Activated B cell treated with CpG ODN at 0.5 μM for 24 hours (primary cell): ENCODE data around the gene FRMPD1. TPM values are rescaled to one million over a fixed set of nuclear protein-coding genes. Genes with fewer than 3 reads are reported as not detected.

ENCODE experiments used
- ATAC-seq: fragments of 200-7000 bp; cut with Tn5 transposase; one replicate; pipeline ENCODE4 v1.10.0; 2021; ENCODE audit warnings: low read depth, mild to moderate bottlenecking, moderate library complexity
- CTCF ChIA-PET: fragments of 350-600 bp; sonication (Branson Sonifier 250); formaldehyde crosslinking; loops from one replicate; lab custom pipeline; 2021; ENCODE audit warnings: antibody characterized with exemption; lab: Charles Lee
- POLR2A ChIA-PET: fragments of 350-600 bp; sonication (Branson Sonifier 250); formaldehyde crosslinking; loops from one replicate; lab custom pipeline; 2021; ENCODE audit warnings: antibody characterized with exemption; lab: Charles Lee
- DNase-seq: peaks from one replicate; pipeline ENCODE4 v3.0.0; 2022
- H3K27ac Mint-ChIP-seq: one replicate; pipeline ENCODE4 v1.8.0; 2020; ENCODE audit warnings: mixed read lengths
- H3K27me3 Mint-ChIP-seq: one replicate; pipeline ENCODE4 v1.8.0; 2021; ENCODE audit warnings: mixed read lengths
- H3K36me3 Mint-ChIP-seq: one replicate; pipeline ENCODE4 v1.8.0; 2021; ENCODE audit warnings: low read depth, mixed read lengths
- H3K4me1 Mint-ChIP-seq: one replicate; pipeline ENCODE4 v1.8.0; 2021; ENCODE audit warnings: mixed read lengths
- H3K4me3 Mint-ChIP-seq: one replicate; pipeline ENCODE4 v1.8.0; 2020; ENCODE audit warnings: mild to moderate bottlenecking, mixed read lengths
- H3K9me3 Mint-ChIP-seq: one replicate; pipeline ENCODE4 v1.8.0; 2020; ENCODE audit warnings: mixed read lengths
- intact Hi-C: fragments of 100-400 bp; cut with micrococcal nuclease; formaldehyde crosslinking; loops from one replicate; pipeline ENCODE4 v1.15.1; 2024
- total RNA-seq: library from RNA; stranded (reverse); gene quantifications from 2 replicates; pipeline ENCODE4 v1.2.3, GENCODE V29; 2022
- TF ChIP-seq, protein P1 (sequence below): fragments of 200-600 bp; IDR thresholded peaks from one replicate; pipeline ENCODE4 v1.8.0; 2022; ENCODE audit warnings: antibody characterized with exemption, mild to moderate bottlenecking

Gene FRMPD1
- total RNA-seq, 1 donor from 2014 or later, result 0.07 TPM

DNA sequence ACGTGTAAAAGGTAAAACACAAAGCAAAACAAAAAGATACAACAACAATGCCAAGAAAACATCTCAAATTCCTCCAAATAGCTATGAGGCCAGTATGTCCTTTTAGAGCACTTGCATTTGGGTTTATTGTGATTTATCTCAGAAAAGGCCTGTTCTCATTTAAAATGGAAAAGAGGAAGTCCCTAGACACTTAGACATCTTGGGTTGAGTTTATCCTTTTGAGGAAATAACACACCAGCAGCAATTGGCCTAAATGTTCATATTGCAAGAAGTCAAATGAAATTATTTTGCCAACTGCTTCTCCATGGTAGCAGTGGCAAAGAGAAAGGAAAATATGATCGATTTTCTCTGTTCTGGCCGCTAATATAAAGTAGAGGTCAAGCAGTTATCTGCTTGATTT lies 59.3 kb downstream of the FRMPD1 start:
- ChIA-PET CTCF (no interaction called here), POLR2A (no interaction called here)
- H3K4me1 Mint-ChIP-seq, result no peaks in the 10 kb centered on the region
- peaks cover 13% of the 10 kb centered on the region for H3K27me3 Mint-ChIP-seq
- no peaks in the 10 kb centered on the region for H3K9me3 Mint-ChIP-seq
- no peak overlapping the region for H3K4me3 Mint-ChIP-seq
- ATAC-seq, result no peak
- TF ChIP-seq, protein P1, sequence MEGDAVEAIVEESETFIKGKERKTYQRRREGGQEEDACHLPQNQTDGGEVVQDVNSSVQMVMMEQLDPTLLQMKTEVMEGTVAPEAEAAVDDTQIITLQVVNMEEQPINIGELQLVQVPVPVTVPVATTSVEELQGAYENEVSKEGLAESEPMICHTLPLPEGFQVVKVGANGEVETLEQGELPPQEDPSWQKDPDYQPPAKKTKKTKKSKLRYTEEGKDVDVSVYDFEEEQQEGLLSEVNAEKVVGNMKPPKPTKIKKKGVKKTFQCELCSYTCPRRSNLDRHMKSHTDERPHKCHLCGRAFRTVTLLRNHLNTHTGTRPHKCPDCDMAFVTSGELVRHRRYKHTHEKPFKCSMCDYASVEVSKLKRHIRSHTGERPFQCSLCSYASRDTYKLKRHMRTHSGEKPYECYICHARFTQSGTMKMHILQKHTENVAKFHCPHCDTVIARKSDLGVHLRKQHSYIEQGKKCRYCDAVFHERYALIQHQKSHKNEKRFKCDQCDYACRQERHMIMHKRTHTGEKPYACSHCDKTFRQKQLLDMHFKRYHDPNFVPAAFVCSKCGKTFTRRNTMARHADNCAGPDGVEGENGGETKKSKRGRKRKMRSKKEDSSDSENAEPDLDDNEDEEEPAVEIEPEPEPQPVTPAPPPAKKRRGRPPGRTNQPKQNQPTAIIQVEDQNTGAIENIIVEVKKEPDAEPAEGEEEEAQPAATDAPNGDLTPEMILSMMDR, result no peak
- no peak for DNase-seq
- H3K36me3 Mint-ChIP-seq, result no peaks in the 10 kb centered on the region
- intact Hi-C loops, result no loop called here
- no peak overlapping the region for H3K27ac Mint-ChIP-seq

DNA sequence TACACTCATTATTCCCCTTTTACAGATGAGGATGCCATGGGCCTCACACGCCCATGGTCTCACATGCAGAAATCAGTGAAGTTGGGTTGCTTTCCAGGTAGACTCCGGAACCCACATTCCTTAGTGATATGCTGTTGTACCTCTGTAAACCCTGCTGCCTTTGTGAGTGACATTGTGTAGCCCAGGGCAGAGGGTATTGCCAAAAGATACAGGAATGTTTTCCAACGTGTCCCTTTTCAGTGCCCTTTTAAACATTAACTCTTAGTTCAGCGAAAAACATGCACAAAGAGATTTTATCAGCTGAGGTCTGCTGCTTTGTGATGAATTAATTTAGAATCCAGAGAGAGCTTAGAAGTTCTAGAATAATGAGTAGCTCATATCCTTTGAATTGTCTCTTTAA lies 64.5 kb downstream of the FRMPD1 start:
- Mint-ChIP-seq H3K4me1 (no peaks in the 10 kb centered on the region), H3K9me3 (no peaks in the 10 kb centered on the region), H3K4me3 (no peak overlapping the region), H3K27me3 (peaks cover 2% of the 10 kb centered on the region), H3K36me3 (no peaks in the 10 kb centered on the region), H3K27ac (no peak overlapping the region)
- ATAC-seq (no peak), DNase-seq (no peak)
- TF ChIP-seq, protein P1, result no peak
- POLR2A ChIA-PET, result no interaction called here
- intact Hi-C loops, result no loop called here
- CTCF ChIA-PET, result no interaction called here

- TF ChIP-seq, protein P1, result no peak
- Mint-ChIP-seq H3K9me3 (no peaks in the 10 kb centered on the region), H3K4me3 (no peak overlapping the region), H3K27ac (no peak overlapping the region), H3K27me3 (peaks cover 2% of the 10 kb centered on the region), H3K36me3 (no peaks in the 10 kb centered on the region), H3K4me1 (no peaks in the 10 kb centered on the region)
- ChIA-PET POLR2A (no interaction called here), CTCF (no interaction called here)
- intact Hi-C loops, result no loop called here
- DNase-seq (no peak), ATAC-seq (no peak)
Observed at GRCh38 chr9:37715991-37716505, 65.3 kb downstream of the FRMPD1 start.

DNA sequence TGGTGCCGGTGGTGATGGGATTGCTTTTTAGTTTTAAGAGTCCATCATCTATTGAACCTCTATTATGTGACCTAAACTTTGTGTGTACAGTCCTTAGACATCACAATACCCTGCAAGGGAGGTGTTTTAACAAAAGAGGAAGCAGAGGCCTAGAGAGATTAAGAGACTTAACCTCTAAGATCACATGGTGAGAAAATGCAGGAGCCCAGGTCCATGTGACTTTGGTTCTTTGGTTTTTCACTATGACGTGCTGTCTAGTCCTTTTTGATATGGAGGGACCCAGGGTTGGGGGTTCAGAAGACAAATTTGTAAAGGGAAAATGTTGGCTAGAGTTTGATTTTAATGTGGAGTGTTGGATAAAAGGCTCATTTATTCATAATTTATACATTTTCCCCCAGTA lies 68.8 kb downstream of the FRMPD1 start:
- no peaks in the 10 kb centered on the region for H3K9me3 Mint-ChIP-seq
- TF ChIP-seq, protein P1, result no peak
- H3K4me1 Mint-ChIP-seq, result no peaks in the 10 kb centered on the region
- POLR2A ChIA-PET, result no interaction called here
- no peaks in the 10 kb centered on the region for H3K27me3 Mint-ChIP-seq
- DNase-seq, result no peak
- H3K4me3 Mint-ChIP-seq, result no peak overlapping the region
- no peaks in the 10 kb centered on the region for H3K36me3 Mint-ChIP-seq
- intact Hi-C loops, result no loop called here
- CTCF ChIA-PET, result no interaction called here
- ATAC-seq, result no peak
- no peak overlapping the region for H3K27ac Mint-ChIP-seq

DNA sequence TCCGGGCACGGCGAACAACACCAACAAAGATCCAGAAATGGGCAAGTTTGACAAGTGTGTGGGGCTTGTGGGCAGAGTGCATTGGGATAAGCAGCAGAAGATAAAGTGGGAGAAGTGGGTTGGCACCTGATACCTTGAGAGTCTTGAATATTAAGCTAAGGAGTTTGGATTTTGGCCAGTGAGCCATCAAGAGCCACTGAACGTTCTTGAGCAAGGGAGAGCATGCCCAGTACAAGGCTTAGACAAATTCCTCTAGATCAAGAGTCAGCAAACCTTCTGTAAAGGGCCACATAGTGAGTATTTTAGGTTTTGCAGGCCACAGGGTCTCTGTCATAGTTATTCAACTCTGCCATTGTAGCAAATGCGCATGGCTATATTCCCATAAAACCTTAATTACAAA lies 76.3 kb downstream of the FRMPD1 start:
- Mint-ChIP-seq H3K27me3 (peaks cover 5% of the 10 kb centered on the region), H3K36me3 (no peaks in the 10 kb centered on the region), H3K4me1 (no peaks in the 10 kb centered on the region), H3K27ac (no peak overlapping the region), H3K9me3 (no peaks in the 10 kb centered on the region), H3K4me3 (no peak overlapping the region)
- DNase-seq (no peak), ATAC-seq (no peak)
- POLR2A ChIA-PET, result no interaction called here
- intact Hi-C loops, result no loop called here
- CTCF ChIA-PET, result interaction anchor here (0.6 kb wide), 1 partner anchor 21 kb away, joined by 3 read pairs; no protein-coding TSS in a partner anchor
- TF ChIP-seq, protein P1, result no peak
